ENCODE measurements around the gene OOEP. TPM values are rescaled to one million over a fixed set of nuclear protein-coding genes. Genes with fewer than 3 reads are reported as not detected.

The OOEP gene
- polyA plus RNA-seq, 1 of the 3 experiments (the other 2 are of a cell fraction): not detected

DNA sequence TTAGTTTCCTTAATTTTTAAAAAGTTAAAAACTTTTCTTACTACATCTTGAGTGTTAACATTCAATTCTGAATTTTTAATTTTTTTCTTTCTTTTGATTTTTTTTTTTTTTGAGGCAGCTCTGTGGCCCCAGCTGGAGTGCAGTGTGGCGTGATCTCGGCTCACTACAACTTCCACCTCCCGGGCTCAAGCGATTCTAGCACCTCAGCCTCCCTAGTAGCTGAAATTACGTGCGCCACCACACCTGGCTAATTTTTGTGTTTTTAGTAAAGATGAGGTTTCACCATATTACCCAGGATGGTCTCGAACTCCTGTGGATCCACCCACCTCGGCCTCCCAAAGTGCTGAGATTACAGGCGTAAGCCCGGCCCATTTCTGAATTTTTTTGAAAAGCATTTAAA, 26.2 kb upstream of the OOEP start:
- Histone ChIP-seq H3K4me1 (ENCODE audit: control insufficient read depth in 1 of 2, insufficient read depth in 2 of 2, low read depth in 1 of 2, low read length in 1 of 2) (no peaks in the 10 kb centered on the region), H3K27ac (ENCODE audit: low read depth in 2 of 2, low read length in 1 of 2) (no peak overlapping the region), H3K9ac (no peak overlapping the region), H2AFZ (ENCODE audit: low read depth) (no peak overlapping the region), H3K4me2 (no peak overlapping the region), H4K20me1 (ENCODE audit: insufficient read depth) (no peaks in the 10 kb centered on the region), H3K9me3 (no peaks in the 10 kb centered on the region), H3F3A (replicated peaks; ENCODE audit: insufficient read depth) (no peaks in the 10 kb centered on the region), H3K4me3 (ENCODE audit: low read depth in 2 of 2, low read length in 1 of 2) (no peak overlapping the region), H3K79me2 (ENCODE audit: insufficient read depth) (no peaks in the 10 kb centered on the region), H3K27me3 (ENCODE audit: insufficient read depth) (no peaks in the 10 kb centered on the region), H3K36me3 (replicated peaks in 1 of 2; ENCODE audit: control insufficient read depth in 1 of 2, insufficient read depth in 2 of 2, low read length in 1 of 2) (no peaks in the 10 kb centered on the region), H3K9me2 (no peaks in the 10 kb centered on the region)
- TF ChIP-seq FOXM1 (IDR thresholded peaks at IDR 0.05; ENCODE audit: low read depth) (no peak), MXI1 (IDR thresholded peaks at IDR 0.05; ENCODE audit: low read depth, low read length) (no peak), JUND (IDR thresholded peaks at IDR 0.05) (no peak), MEF2A (IDR thresholded peaks at IDR 0.05; ENCODE audit: borderline replicate concordance, low read depth) (no peak), NRF1 (IDR thresholded peaks at IDR 0.05; ENCODE audit: low read depth, low read length) (no peak), ELF1 (IDR thresholded peaks at IDR 0.05) (no peak), TEAD4 (IDR thresholded peaks at IDR 0.05; ENCODE audit: borderline replicate concordance, insufficient read depth) (no peak), RAD21 (IDR thresholded peaks at IDR 0.05; ENCODE audit: low read length) (no peak), RFX5 (IDR thresholded peaks at IDR 0.05; ENCODE audit: low read length) (no peak), YY1 (IDR thresholded peaks at IDR 0.05; ENCODE audit: low read depth) (no peak)
- TF ChIP-seq, protein P1, sequence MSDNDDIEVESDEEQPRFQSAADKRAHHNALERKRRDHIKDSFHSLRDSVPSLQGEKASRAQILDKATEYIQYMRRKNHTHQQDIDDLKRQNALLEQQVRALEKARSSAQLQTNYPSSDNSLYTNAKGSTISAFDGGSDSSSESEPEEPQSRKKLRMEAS (IDR thresholded peaks at IDR 0.05; ENCODE audit: low read depth): no peak
- TF ChIP-seq, protein P2, sequence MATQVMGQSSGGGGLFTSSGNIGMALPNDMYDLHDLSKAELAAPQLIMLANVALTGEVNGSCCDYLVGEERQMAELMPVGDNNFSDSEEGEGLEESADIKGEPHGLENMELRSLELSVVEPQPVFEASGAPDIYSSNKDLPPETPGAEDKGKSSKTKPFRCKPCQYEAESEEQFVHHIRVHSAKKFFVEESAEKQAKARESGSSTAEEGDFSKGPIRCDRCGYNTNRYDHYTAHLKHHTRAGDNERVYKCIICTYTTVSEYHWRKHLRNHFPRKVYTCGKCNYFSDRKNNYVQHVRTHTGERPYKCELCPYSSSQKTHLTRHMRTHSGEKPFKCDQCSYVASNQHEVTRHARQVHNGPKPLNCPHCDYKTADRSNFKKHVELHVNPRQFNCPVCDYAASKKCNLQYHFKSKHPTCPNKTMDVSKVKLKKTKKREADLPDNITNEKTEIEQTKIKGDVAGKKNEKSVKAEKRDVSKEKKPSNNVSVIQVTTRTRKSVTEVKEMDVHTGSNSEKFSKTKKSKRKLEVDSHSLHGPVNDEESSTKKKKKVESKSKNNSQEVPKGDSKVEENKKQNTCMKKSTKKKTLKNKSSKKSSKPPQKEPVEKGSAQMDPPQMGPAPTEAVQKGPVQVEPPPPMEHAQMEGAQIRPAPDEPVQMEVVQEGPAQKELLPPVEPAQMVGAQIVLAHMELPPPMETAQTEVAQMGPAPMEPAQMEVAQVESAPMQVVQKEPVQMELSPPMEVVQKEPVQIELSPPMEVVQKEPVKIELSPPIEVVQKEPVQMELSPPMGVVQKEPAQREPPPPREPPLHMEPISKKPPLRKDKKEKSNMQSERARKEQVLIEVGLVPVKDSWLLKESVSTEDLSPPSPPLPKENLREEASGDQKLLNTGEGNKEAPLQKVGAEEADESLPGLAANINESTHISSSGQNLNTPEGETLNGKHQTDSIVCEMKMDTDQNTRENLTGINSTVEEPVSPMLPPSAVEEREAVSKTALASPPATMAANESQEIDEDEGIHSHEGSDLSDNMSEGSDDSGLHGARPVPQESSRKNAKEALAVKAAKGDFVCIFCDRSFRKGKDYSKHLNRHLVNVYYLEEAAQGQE (IDR thresholded peaks at IDR 0.05; ENCODE audit: low read depth, low read length): no peak
- TF ChIP-seq, protein P3, sequence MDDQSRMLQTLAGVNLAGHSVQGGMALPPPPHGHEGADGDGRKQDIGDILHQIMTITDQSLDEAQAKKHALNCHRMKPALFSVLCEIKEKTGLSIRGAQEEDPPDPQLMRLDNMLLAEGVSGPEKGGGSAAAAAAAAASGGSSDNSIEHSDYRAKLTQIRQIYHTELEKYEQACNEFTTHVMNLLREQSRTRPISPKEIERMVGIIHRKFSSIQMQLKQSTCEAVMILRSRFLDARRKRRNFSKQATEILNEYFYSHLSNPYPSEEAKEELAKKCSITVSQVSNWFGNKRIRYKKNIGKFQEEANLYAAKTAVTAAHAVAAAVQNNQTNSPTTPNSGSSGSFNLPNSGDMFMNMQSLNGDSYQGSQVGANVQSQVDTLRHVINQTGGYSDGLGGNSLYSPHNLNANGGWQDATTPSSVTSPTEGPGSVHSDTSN (IDR thresholded peaks at IDR 0.05): no peak
- TF ChIP-seq, protein P4, sequence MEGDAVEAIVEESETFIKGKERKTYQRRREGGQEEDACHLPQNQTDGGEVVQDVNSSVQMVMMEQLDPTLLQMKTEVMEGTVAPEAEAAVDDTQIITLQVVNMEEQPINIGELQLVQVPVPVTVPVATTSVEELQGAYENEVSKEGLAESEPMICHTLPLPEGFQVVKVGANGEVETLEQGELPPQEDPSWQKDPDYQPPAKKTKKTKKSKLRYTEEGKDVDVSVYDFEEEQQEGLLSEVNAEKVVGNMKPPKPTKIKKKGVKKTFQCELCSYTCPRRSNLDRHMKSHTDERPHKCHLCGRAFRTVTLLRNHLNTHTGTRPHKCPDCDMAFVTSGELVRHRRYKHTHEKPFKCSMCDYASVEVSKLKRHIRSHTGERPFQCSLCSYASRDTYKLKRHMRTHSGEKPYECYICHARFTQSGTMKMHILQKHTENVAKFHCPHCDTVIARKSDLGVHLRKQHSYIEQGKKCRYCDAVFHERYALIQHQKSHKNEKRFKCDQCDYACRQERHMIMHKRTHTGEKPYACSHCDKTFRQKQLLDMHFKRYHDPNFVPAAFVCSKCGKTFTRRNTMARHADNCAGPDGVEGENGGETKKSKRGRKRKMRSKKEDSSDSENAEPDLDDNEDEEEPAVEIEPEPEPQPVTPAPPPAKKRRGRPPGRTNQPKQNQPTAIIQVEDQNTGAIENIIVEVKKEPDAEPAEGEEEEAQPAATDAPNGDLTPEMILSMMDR (IDR thresholded peaks at IDR 0.05): no peak
- TF ChIP-seq, protein P5, sequence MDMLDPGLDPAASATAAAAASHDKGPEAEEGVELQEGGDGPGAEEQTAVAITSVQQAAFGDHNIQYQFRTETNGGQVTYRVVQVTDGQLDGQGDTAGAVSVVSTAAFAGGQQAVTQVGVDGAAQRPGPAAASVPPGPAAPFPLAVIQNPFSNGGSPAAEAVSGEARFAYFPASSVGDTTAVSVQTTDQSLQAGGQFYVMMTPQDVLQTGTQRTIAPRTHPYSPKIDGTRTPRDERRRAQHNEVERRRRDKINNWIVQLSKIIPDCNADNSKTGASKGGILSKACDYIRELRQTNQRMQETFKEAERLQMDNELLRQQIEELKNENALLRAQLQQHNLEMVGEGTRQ (IDR thresholded peaks at IDR 0.05; ENCODE audit: borderline replicate concordance, low read depth, low read length): no peak
- TF ChIP-seq, protein P6, sequence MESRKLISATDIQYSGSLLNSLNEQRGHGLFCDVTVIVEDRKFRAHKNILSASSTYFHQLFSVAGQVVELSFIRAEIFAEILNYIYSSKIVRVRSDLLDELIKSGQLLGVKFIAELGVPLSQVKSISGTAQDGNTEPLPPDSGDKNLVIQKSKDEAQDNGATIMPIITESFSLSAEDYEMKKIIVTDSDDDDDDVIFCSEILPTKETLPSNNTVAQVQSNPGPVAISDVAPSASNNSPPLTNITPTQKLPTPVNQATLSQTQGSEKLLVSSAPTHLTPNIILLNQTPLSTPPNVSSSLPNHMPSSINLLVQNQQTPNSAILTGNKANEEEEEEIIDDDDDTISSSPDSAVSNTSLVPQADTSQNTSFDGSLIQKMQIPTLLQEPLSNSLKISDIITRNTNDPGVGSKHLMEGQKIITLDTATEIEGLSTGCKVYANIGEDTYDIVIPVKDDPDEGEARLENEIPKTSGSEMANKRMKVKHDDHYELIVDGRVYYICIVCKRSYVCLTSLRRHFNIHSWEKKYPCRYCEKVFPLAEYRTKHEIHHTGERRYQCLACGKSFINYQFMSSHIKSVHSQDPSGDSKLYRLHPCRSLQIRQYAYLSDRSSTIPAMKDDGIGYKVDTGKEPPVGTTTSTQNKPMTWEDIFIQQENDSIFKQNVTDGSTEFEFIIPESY (IDR thresholded peaks at IDR 0.05; ENCODE audit: borderline replicate concordance, low read depth): no peak
- TF ChIP-seq, protein P7, sequence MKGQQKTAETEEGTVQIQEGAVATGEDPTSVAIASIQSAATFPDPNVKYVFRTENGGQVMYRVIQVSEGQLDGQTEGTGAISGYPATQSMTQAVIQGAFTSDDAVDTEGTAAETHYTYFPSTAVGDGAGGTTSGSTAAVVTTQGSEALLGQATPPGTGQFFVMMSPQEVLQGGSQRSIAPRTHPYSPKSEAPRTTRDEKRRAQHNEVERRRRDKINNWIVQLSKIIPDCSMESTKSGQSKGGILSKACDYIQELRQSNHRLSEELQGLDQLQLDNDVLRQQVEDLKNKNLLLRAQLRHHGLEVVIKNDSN (IDR thresholded peaks at IDR 0.05; ENCODE audit: borderline replicate concordance, low read depth): no peak
- ChIA-PET POLR2A (no interaction called here), CTCF (no interaction called here)
- 91% methylated on average over 10 of the region's 10 CpGs for WGBS (ENCODE audit: low lambda C conversion rate)
- no peak for DNase-seq

Data from SK-N-SH (cell line).